A673 (cell line): ENCODE data around the gene TMEM132C. TPM values are rescaled to one million over a fixed set of nuclear protein-coding genes. Genes with fewer than 3 reads are reported as not detected.

Source experiments
- BruUV-seq: library from RNA; stranded (reverse); fragments of 400-500 nt; replicated peaks from 2 replicates; lab custom pipeline; 2021; lab: Mats Ljungman, UMichigan
- CTCF ChIA-PET: fragments of 300-600 bp; sonication (Branson Sonifier 250); formaldehyde crosslinking; loops from one replicate; lab custom pipeline; 2022; ENCODE audit warnings: antibody characterized with exemption; lab: Charles Lee
- POLR2A ChIA-PET: fragments of 300-600 bp; sonication (Branson Sonifier 250); formaldehyde crosslinking; loops from one replicate; lab custom pipeline; 2022; ENCODE audit warnings: antibody characterized with exemption; ENCODE audit not compliant: low non-redundant PET; lab: Charles Lee
- DNase-seq: peaks from one replicate; pipeline ENCODE4 v3.0.0-alpha.2; 2015; ENCODE audit warnings: low spot score
- H3K27ac ChIP-seq: fragments of 200-600 bp; sonication (generic); 2 replicates; pipeline ENCODE4 v1.5.1; 2016; ENCODE audit warnings: mixed run types, low read depth, mild to moderate bottlenecking, mixed read lengths, antibody characterized with exemption, low read length; ENCODE audit not compliant: poor library complexity, severe bottlenecking
- H3K27me3 ChIP-seq: fragments of 200-600 bp; sonication (generic); replicated peaks from 2 replicates; pipeline ENCODE4 v1.6.1; 2017; ENCODE audit warnings: mixed run types, low read depth, mild to moderate bottlenecking, mixed read lengths, antibody characterized with exemption, low read length; ENCODE audit not compliant: insufficient read depth, poor library complexity
- H3K36me3 ChIP-seq: fragments of 200-600 bp; sonication (generic); 2 replicates; pipeline ENCODE4 v1.6.1; 2016; ENCODE audit warnings: mixed run types, mild to moderate bottlenecking, mixed read lengths, antibody characterized with exemption, low read length; ENCODE audit not compliant: insufficient read depth, poor library complexity, severe bottlenecking
- H3K4me1 ChIP-seq: fragments of 200-600 bp; sonication (generic); 2 replicates; pipeline ENCODE4 v1.6.1; 2017; ENCODE audit warnings: mixed run types, mild to moderate bottlenecking, mixed read lengths, antibody characterized with exemption, low read length; ENCODE audit not compliant: insufficient read depth, poor library complexity, severe bottlenecking
- H3K4me3 ChIP-seq: fragments of 200-600 bp; sonication (generic); 2 replicates; pipeline ENCODE4 v1.5.1; 2016; ENCODE audit warnings: low read depth, mixed run types, mild to moderate bottlenecking, mixed read lengths, low read length; ENCODE audit not compliant: poor library complexity, severe bottlenecking
- H3K9me3 ChIP-seq: fragments of 200-600 bp; sonication (generic); 2 replicates; pipeline ENCODE4 v1.6.1; 2016; ENCODE audit warnings: mixed run types, low read depth, mild to moderate bottlenecking, mixed read lengths, antibody characterized with exemption, low read length; ENCODE audit not compliant: poor library complexity, severe bottlenecking
- CTCF ChIP-seq: fragments of 300-800, 200-600 bp; sonication (generic); conservative IDR thresholded peaks from 2 replicates; pipeline ENCODE4 v1.5.1; 2017; ENCODE audit warnings: low read depth, mild to moderate bottlenecking, antibody characterized with exemption, low read length, moderate library complexity, mixed read lengths
- EZH2 ChIP-seq: fragments of 200-600 bp; sonication (generic); IDR thresholded peaks from 2 replicates; pipeline ENCODE4 v1.6.1; 2017; ENCODE audit warnings: borderline replicate concordance, low read depth, mild to moderate bottlenecking, mixed read lengths, antibody characterized with exemption, low read length; ENCODE audit not compliant: poor library complexity, severe bottlenecking
- intact Hi-C: fragments of 100-400 bp; cut with micrococcal nuclease; formaldehyde crosslinking; loops from one replicate; pipeline ENCODE4 v1.10.0; 2022; ENCODE audit not compliant: unreplicated experiment
- total RNA-seq: library from RNA; stranded (reverse); gene quantifications from 2 replicates; pipeline ENCODE4 v1.2.3, GENCODE V29; 2021

The TMEM132C gene
- total RNA-seq, 1 experiment from 2014 or later = not detected

GRCh38 chr12:128609861-128610260 is 342.9 kb downstream of the TMEM132C start:
- Histone ChIP-seq H3K9me3 (no peaks in the 10 kb centered on the region), H3K36me3 (no peaks in the 10 kb centered on the region), H3K27ac (no peak overlapping the region), H3K27me3 (no peaks in the 10 kb centered on the region), H3K4me1 (peaks cover 21% of the 10 kb centered on the region), H3K4me3 (no peak overlapping the region)
- BruUV-seq = no TSS peak
- peak; percentile 53 for DNase-seq
- CTCF ChIA-PET = no interaction called here
- intact Hi-C loops = no loop called here
- TF ChIP-seq CTCF = no peak
- TF ChIP-seq EZH2 = no peak
- POLR2A ChIA-PET = no interaction called here

DNA sequence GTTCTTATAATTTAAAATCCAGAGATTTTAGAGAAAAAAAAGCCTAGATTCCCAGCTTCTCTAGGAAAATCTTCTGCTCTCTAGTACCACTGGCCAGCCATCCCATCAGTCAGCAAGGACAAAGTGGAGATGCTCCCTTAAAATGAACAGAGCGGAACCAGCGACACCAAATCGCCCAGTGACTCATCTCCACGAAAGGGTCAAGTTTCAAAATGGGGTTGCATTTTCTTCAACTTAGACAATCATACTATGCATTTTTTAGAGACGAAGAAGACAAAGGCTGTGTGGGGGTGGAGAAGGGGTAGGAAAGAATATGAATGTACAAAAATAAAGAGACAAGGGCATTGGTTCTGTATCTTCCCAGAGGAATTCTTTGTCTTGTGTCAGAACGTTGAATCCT is 344.8 kb downstream of the TMEM132C start:
- CTCF ChIA-PET = no interaction called here
- TF ChIP-seq EZH2 (no peak), CTCF (no peak)
- DNase-seq = no peak

GRCh38 chr12:128612150-128612850 is 345.3 kb downstream of the TMEM132C start:
- no peaks in the 10 kb centered on the region for H3K4me1 ChIP-seq
- H3K27ac ChIP-seq = no peak overlapping the region
- no peak for DNase-seq
- H3K36me3 ChIP-seq = no peaks in the 10 kb centered on the region
- H3K27me3 ChIP-seq = no peaks in the 10 kb centered on the region
- ChIA-PET CTCF (no interaction called here), POLR2A (no interaction called here)
- intact Hi-C loops = no loop called here
- TF ChIP-seq EZH2 (no peak), CTCF (no peak)
- H3K4me3 ChIP-seq = no peak overlapping the region
- BruUV-seq = no TSS peak
- H3K9me3 ChIP-seq = no peaks in the 10 kb centered on the region

More for the DNA sequence above, 344.8 kb downstream of the TMEM132C start:
- Histone ChIP-seq H3K9me3 (no peaks in the 10 kb centered on the region), H3K4me1 (peaks cover 4% of the 10 kb centered on the region), H3K27me3 (no peaks in the 10 kb centered on the region), H3K27ac (no peak overlapping the region), H3K36me3 (no peaks in the 10 kb centered on the region), H3K4me3 (no peak overlapping the region)
- no TSS peak for BruUV-seq
- POLR2A ChIA-PET = no interaction called here
- intact Hi-C loops = no loop called here
